GF-D8 (cell line): Measurements from ENCODE around the gene PIM2.
A peak's percentile ranks its signal among the peaks of the same experiment; 100 is the strongest.

Experiments
- DNase-seq: peaks from one replicate; lab custom pipeline; 2025; lab: John Stamatoyannopoulos, UW

Gene PIM2

GRCh38 chrX:48918643-48919340 lies at the start of gene PIM2:
PIM2 (minus strand) TSS chrX:48919024; CDS start chrX:48918834, 190 bp downstream.
- peak; percentile 83 for DNase-seq

DNA sequence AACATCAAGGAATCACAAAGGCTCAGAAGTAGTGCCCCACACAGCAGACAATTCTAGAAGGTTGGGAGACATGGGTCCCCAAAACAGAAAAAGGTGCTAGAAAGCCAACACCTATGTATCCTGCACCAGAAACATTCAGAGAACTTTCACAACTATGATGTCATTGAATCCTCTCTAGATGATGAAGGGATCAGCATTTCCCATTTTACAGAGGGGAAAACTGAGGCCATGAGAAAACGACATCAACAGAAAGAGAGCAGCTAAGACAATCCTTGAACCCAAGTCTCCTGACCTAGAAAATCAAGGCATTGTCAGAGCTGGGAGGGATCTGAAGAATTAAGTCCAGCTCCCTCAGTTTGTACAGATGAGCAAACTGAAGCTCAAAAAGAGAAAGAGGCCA lies 49.6 kb upstream of the PIM2 start:
- DNase-seq, result no peak

GRCh38 chrX:48966796-48967579 lies 48.2 kb upstream of the PIM2 start:
- DNase-seq, result no peak

- DNase-seq, result no peak
Measured at GRCh38 chrX:48965959-48966358, 47.1 kb upstream of the PIM2 start.

GRCh38 chrX:48961585-48962091 lies 42.8 kb upstream of the PIM2 start:
- DNase-seq, result no peak

GRCh38 chrX:48960291-48960690 lies 41.5 kb upstream of the PIM2 start:
- no peak for DNase-seq

GRCh38 chrX:48958635-48959094 lies 39.8 kb upstream of the PIM2 start:
- no peak for DNase-seq

DNA sequence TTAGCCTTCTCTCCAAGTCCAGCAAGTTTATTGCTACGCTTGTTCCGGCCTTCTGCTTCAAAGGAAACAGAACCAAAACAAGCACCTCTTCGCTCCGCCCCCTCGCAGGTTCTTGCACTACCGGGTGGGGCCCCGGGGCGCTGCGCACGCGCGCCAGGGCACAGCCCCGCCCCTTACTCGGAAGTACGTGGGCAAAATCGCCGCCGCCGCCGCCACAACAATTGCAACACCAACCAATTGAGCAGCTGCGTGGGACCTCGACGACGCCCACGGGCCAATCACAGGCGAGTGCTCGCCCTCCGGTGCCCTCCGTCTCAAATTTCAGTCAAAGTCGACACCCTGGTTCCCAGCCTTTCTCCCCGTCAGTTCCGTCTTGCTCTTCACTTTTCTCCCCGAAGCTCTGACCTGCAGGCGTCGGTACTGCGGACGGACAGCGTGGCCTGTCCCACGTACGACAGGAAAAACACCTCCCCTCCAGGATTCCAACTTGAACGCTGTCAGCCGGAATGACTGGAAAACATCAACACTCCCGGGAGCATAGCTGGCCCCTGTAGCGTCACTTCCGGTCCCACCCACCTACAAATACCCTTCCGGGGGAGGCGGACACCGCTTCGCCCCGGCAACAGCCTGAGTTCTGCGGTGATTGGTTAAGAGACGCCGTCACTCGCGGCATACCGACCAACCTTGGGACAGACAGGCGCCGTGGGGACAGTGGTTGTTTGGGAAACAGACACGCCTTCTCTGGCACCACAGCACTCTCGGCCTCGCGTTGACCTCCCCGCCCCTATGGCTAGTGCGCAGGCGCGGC lies 39.2 kb upstream of the PIM2 start:
- peak; percentile 87 for DNase-seq

DNA sequence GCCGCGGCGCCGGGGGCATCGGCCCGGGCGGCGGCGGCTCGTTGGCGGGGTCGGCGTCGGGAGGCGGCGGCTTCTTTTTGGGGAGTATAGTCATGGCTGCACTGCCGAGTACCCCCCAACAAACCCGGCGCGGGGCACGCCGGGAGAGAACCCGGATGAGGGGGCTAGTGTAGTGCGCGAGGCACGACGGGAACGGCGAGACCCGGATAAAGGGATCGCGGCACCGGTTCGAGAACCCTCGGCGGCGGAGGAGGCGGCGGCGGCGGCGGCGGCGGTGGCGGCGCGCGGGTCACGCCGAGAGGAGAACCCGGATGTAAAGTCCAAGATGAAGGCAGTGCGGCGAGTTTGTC lies 38.6 kb upstream of the PIM2 start, which contains the start of gene OTUD5:
OTUD5 (minus strand) TSS at position 131 of the 350 bp plus-strand sequence; CDS start at position 94, 37 bp downstream.
- DNase-seq, result no peak

GRCh38 chrX:48956728-48957414 lies 38.0 kb upstream of the PIM2 start:
- no peak for DNase-seq

DNA sequence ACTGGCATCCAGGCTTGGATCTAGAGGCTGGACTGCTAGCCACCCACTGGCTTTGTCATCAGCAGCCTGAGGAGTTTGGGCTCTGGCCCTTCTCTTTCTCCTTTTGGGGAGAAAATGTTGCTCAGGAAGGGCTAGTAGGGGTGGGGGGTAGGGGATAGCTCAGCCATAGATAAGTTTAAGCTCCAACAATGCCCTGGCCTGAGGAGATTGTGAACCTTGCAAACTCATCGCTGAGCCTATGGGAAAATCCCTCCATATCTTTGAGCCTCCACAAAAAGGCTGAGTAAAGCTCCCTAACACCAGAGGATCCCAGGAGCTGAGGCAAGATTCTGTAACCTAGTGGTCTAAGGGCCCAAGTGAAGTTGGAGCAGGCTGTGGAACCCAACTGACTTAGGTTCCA lies 29.8 kb upstream of the PIM2 start:
- DNase-seq, result no peak

- no peak for DNase-seq
Measured at GRCh38 chrX:48945517-48946348, 26.9 kb upstream of the PIM2 start.

- no peak for DNase-seq
Measured at GRCh38 chrX:48942895-48943294, 24.1 kb upstream of the PIM2 start.

- DNase-seq, result peak; percentile 30
Measured at GRCh38 chrX:48940404-48940955, 21.7 kb upstream of the PIM2 start.

DNA sequence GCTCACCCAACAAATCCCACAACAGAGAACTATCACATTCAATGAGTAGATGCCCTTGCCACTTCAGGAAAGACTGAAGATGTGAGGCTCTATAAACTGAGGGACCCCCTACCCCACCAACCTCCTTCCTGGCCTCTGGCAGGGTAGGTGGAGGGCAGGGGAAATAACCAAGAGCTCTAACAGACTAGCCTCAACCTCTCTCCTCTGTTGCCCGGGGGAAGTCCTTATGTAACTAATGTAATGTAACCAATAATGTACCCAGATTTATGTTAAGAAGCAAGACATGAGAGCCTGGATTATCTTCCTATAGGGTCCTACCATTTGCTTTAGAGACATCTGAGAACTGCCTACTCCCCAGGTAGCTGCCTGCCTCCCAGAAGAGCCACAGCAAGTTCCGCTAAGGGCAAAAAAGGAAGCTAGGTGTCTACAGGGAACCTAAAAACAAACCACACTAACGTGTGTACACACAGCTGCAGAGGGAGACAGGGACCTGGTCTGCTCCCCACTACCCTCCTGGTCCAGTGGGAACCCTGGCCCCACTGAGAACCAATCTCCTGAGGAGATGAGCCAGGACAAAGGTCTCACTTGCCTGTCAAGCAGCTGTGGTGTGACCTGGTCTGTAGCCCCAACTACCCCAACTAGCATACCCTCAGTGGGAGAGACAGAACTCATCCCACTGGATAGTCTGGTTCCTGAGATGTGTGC lies 20.9 kb upstream of the PIM2 start:
- no peak for DNase-seq

- no peak for DNase-seq
Measured at GRCh38 chrX:48938721-48939425, 20.0 kb upstream of the PIM2 start.

DNA sequence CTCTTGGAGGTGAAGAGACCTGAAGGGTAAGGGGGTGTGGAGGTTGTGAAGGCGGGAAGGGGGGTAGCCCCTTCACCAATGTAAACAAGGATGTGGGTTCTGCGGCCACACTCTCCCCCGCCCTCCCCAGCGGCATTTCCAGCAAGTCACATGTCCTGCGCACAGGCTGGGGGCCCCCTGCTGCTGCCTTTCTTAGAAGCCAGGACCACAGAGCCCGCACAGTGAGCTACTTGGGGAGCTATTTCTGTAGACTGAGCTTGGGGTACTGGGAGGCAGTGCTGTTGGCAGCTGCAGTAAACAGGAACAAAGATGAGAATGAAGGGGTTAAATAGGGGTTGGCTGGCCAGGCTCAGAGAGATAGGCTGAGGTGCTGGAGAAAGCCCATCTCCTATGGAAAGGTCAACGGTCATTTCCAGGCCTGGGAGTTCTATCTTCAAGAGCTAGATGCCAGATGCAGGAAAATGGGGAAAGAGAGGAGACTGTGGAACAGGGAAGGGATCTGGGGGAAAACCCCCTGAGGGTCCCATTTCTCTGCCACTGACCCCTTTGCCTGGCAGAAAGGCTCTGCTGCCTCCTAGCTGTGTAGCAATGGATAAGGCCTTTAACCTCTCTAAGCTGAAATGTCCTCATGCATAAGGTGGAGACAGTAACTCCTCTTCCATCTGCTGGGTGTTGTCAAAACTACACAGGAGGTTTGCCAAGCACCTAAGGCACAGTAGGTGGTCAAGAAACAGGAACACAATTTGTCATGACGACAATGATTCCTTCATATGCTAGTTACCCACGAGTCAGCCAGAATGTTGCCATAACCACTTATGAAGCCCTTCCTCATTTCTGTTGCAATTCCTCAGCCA lies 18.5 kb upstream of the PIM2 start:
- DNase-seq, result peak; percentile 77

DNA sequence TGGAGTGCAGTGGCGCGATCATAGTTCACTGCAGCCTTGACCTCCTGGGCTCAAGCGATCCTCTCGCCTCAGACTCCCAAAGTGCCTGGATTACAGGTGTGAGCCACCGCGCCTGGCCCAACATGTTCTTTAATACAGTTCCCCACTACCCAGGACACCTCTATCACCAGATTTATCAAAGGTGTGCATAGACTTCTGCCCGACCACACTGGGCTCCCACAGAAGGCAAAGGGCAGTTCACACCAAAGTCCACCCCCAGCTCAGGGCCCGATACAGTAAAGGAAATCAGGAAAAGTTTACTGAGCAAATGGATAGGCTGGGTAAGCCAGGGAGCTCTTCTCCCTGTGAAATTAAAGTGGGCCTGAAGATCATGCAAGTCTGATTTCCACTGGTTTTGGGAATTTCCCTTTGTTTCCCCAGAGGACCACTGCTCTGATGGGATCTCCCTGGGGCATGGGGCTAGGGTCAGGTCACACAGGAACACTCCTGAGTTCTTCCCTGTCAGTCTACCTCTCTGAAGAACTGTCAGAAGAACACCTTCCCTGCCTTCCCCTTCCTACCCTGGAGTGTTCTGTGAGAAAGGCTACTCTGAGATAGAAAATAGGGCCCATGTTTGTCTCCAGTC lies 17.7 kb upstream of the PIM2 start:
- no peak for DNase-seq
